ENCODE measurements around the gene NUMB. TPM values are rescaled to one million over a fixed set of nuclear protein-coding genes. Genes with fewer than 3 reads are reported as not detected.
A peak's percentile ranks its signal among the peaks of the same experiment; 100 is the strongest.
"Not testable (repeated sequence)": the region's sequence is repeated elsewhere in the genome, so short reads cannot be mapped to it uniquely, and the experiment has no call there.

Gene NUMB
- total and polyA plus RNA-seq, 4 donors = 28.3 to 48.0 (median 32.2) TPM

DNA sequence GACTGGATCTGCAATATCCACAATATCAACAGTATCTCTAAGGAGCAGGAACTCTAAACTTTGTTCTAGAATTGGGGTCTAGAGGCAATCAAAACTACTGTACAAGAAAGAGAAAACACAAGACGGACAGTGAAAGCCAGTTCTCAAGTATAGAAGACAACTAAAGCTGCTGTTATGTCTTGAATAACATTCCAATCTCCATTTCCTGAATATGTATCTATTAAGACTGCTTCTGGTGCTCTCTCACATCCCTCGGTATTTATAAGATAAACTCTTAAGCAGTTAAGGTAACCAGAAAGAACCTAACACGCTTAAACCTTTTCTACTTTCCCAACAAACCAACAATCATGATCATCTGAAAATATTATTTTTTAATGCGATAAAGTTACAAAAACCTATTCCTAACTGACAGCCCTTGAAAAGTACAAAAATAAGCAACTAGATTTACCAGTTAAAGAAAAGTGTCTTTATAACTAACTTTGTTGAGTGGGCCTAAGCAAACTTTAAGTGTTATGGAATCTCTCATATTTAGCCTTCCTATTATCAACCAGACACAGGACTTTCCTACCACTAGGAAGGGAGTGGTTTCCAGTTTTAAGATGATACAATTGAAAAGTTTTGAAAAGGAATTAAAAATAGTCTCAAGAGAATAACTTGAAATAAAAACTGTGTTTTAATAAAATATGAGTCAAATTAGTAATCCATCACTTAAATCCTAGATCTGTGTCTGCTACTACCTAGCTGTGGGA is 30.7 kb downstream of the NUMB start:
- Histone ChIP-seq H3K36me3 (ENCODE audit: control insufficient read depth, insufficient read depth, low read length) (no peaks in the 10 kb centered on the region), H3K27ac (ENCODE audit: low read depth, low read length) (no peak overlapping the region), H3K4me3 (ENCODE audit: low read depth, low read length) (no peak overlapping the region), H3K9me3 (ENCODE audit: control insufficient read depth, insufficient read depth, low read length) (no peaks in the 10 kb centered on the region), H3K4me1 (ENCODE audit: control insufficient read depth, insufficient read depth, low read length) (no peaks in the 10 kb centered on the region), H3K27me3 (ENCODE audit: control insufficient read depth, insufficient read depth, low read length) (no peaks in the 10 kb centered on the region)
- DNase-seq (ENCODE audit: low read depth in 4 of 6, low spot score in 6 of 6) = no peak
- no CpG with 5 or more reads among the region's 4 CpGs for WGBS (ENCODE audit: insufficient coverage)

- H3K27ac ChIP-seq (ENCODE audit: low read depth, low read length) = no peak overlapping the region
- no peak for DNase-seq (ENCODE audit: low read depth in 4 of 6, low spot score in 6 of 6)
- no peaks in the 10 kb centered on the region for H3K27me3 ChIP-seq (ENCODE audit: control insufficient read depth, insufficient read depth, low read length)
- H3K4me3 ChIP-seq (ENCODE audit: low read depth, low read length) = no peak overlapping the region
- no peaks in the 10 kb centered on the region for H3K4me1 ChIP-seq (ENCODE audit: control insufficient read depth, insufficient read depth, low read length)
- 95% methylated on average over 3 of the region's 5 CpGs for WGBS (ENCODE audit: insufficient coverage)
- H3K9me3 ChIP-seq (ENCODE audit: control insufficient read depth, insufficient read depth, low read length) = no peaks in the 10 kb centered on the region
- H3K36me3 ChIP-seq (ENCODE audit: control insufficient read depth, insufficient read depth, low read length) = no peaks in the 10 kb centered on the region
These were observed 31.5 kb downstream of the NUMB start for GRCh38 chr14:73426877-73427276.

DNA sequence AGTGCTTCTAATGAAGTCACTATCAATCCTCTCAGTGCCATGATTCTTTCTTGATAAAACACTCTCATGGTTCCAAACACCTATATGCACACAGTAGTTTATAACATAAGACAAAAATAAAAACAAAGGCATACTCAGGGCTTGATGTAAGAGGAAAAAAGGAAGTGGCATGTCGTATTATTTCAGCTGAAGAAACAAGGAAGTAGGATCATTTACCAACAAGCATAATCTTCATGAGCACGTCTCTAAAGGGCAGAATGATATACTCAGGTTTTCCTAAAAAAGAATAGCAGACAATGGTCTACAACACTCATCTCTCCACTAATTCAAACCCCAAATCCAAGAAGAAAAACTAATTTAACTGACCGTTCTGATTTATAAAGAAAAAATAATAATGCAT is 33.9 kb downstream of the NUMB start:
- H3K9me3 ChIP-seq (ENCODE audit: control insufficient read depth, insufficient read depth, low read length) = no peaks in the 10 kb centered on the region
- DNase-seq (ENCODE audit: low read depth in 4 of 6, low spot score in 6 of 6) = no peak
- WGBS (ENCODE audit: insufficient coverage) = no CpG with 5 or more reads among the region's 3 CpGs
- no peak overlapping the region for H3K4me3 ChIP-seq (ENCODE audit: low read depth, low read length)
- H3K36me3 ChIP-seq (ENCODE audit: control insufficient read depth, insufficient read depth, low read length) = no peaks in the 10 kb centered on the region
- H3K4me1 ChIP-seq (ENCODE audit: control insufficient read depth, insufficient read depth, low read length) = no peaks in the 10 kb centered on the region
- no peaks in the 10 kb centered on the region for H3K27me3 ChIP-seq (ENCODE audit: control insufficient read depth, insufficient read depth, low read length)
- no peak overlapping the region for H3K27ac ChIP-seq (ENCODE audit: low read depth, low read length)

DNA sequence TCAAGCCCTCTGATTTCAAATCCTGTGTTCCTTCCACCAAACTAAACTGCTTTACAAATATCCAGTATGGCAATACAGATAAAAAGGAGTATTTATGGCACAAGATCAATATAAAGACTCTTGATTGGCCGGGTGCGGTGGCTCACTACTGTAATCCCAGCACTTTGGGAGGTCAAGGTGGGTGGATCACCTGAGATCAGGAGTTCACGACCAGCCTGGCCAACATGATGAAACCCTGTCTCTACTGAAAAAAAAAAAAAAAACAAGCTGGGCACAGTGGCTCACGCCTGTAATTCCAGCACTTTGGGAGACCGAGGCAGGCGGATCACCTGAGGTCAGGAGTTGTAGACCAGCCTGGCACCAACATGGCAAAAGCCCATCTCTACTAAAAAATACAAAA is 35.3 kb downstream of the NUMB start:
- H3K4me3 ChIP-seq (ENCODE audit: low read depth, low read length); H3K4me1 ChIP-seq (ENCODE audit: control insufficient read depth, insufficient read depth, low read length); H3K9me3 ChIP-seq (ENCODE audit: control insufficient read depth, insufficient read depth, low read length); H3K36me3 ChIP-seq (ENCODE audit: control insufficient read depth, insufficient read depth, low read length); DNase-seq (ENCODE audit: low read depth in 4 of 6, low spot score in 6 of 6); H3K27ac ChIP-seq (ENCODE audit: low read depth, low read length); H3K27me3 ChIP-seq (ENCODE audit: control insufficient read depth, insufficient read depth, low read length): not testable (repeated sequence)
- WGBS (ENCODE audit: insufficient coverage) = 100% methylated on average over 6 of the region's 6 CpGs

- Histone ChIP-seq H3K36me3 (ENCODE audit: control insufficient read depth, insufficient read depth, low read length) (no peaks in the 10 kb centered on the region), H3K4me3 (ENCODE audit: low read depth, low read length) (no peak overlapping the region), H3K4me1 (ENCODE audit: control insufficient read depth, insufficient read depth, low read length) (no peaks in the 10 kb centered on the region), H3K27me3 (ENCODE audit: control insufficient read depth, insufficient read depth, low read length) (no peaks in the 10 kb centered on the region), H3K27ac (ENCODE audit: low read depth, low read length) (no peak overlapping the region), H3K9me3 (ENCODE audit: control insufficient read depth, insufficient read depth, low read length) (no peaks in the 10 kb centered on the region)
- DNase-seq (ENCODE audit: low read depth in 4 of 6, low spot score in 6 of 6) = no peak
- WGBS (ENCODE audit: insufficient coverage) = 60% methylated on average over 1 of the region's 4 CpGs
These were observed 35.8 kb downstream of the NUMB start for GRCh38 chr14:73422515-73422914.

GRCh38 chr14:73418227-73418626 is 40.1 kb downstream of the NUMB start:
- WGBS (ENCODE audit: insufficient coverage) = 100% methylated on average over 1 of the region's 3 CpGs
- no peak for DNase-seq (ENCODE audit: low read depth in 4 of 6, low spot score in 6 of 6)
- Histone ChIP-seq H3K27me3 (ENCODE audit: control insufficient read depth, insufficient read depth, low read length) (no peaks in the 10 kb centered on the region), H3K4me3 (ENCODE audit: low read depth, low read length) (no peak overlapping the region), H3K36me3 (ENCODE audit: control insufficient read depth, insufficient read depth, low read length) (no peaks in the 10 kb centered on the region), H3K9me3 (ENCODE audit: control insufficient read depth, insufficient read depth, low read length) (no peaks in the 10 kb centered on the region), H3K4me1 (ENCODE audit: control insufficient read depth, insufficient read depth, low read length) (no peaks in the 10 kb centered on the region), H3K27ac (ENCODE audit: low read depth, low read length) (no peak overlapping the region)

GRCh38 chr14:73406248-73406647 is 52.1 kb downstream of the NUMB start:
- H3K4me3 ChIP-seq (ENCODE audit: low read depth, low read length); H3K36me3 ChIP-seq (ENCODE audit: control insufficient read depth, insufficient read depth, low read length); H3K4me1 ChIP-seq (ENCODE audit: control insufficient read depth, insufficient read depth, low read length); H3K27ac ChIP-seq (ENCODE audit: low read depth, low read length); H3K9me3 ChIP-seq (ENCODE audit: control insufficient read depth, insufficient read depth, low read length); DNase-seq (ENCODE audit: low read depth in 4 of 6, low spot score in 6 of 6); H3K27me3 ChIP-seq (ENCODE audit: control insufficient read depth, insufficient read depth, low read length): not testable (repeated sequence)
- WGBS (ENCODE audit: insufficient coverage) = no CpG with 5 or more reads among the region's 3 CpGs

DNA sequence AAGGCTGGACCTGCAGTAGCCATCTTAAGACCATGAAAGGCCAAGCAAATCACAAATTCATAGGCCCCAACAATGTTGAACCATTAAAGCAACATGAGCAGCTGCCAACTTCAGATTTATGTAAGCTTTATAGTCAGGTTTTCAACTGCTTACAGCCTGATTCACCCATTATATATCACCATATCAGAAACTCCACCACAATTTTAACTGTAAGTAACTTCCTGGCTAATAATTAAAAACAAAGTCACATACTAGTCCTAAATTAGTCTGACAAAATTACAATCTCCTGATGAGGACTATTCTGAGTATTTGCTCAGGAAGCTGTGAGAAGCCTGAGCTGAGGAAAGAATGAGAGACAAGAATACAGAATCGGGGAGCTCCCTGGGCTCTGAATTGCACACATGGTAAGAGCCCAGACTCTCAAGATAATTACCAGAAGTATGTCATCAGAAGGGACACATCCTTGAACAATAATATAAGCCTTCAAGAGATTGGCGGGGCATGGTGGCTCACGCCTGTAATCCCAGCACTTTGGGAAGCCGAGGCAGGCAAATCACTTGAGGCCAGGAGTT is 55.1 kb downstream of the NUMB start:
- Histone ChIP-seq H3K27me3 (ENCODE audit: control insufficient read depth, insufficient read depth, low read length) (no peaks in the 10 kb centered on the region), H3K36me3 (ENCODE audit: control insufficient read depth, insufficient read depth, low read length) (no peaks in the 10 kb centered on the region), H3K27ac (ENCODE audit: low read depth, low read length) (no peak overlapping the region), H3K9me3 (ENCODE audit: control insufficient read depth, insufficient read depth, low read length) (no peaks in the 10 kb centered on the region), H3K4me1 (ENCODE audit: control insufficient read depth, insufficient read depth, low read length) (no peaks in the 10 kb centered on the region), H3K4me3 (ENCODE audit: low read depth, low read length) (no peak overlapping the region)
- 60% methylated on average over 1 of the region's 4 CpGs for WGBS (ENCODE audit: insufficient coverage)
- DNase-seq (ENCODE audit: low read depth in 4 of 6, low spot score in 6 of 6) = no peak

GRCh38 chr14:73402579-73402978 is 55.8 kb downstream of the NUMB start:
- H3K27ac ChIP-seq (ENCODE audit: low read depth, low read length) = no peak overlapping the region
- no peak overlapping the region for H3K4me3 ChIP-seq (ENCODE audit: low read depth, low read length)
- DNase-seq (ENCODE audit: low read depth in 4 of 6, low spot score in 6 of 6) = no peak
- H3K27me3 ChIP-seq (ENCODE audit: control insufficient read depth, insufficient read depth, low read length) = no peaks in the 10 kb centered on the region
- H3K4me1 ChIP-seq (ENCODE audit: control insufficient read depth, insufficient read depth, low read length) = no peaks in the 10 kb centered on the region
- WGBS (ENCODE audit: insufficient coverage) = no CpG with 5 or more reads among the region's 2 CpGs
- no peaks in the 10 kb centered on the region for H3K36me3 ChIP-seq (ENCODE audit: control insufficient read depth, insufficient read depth, low read length)
- H3K9me3 ChIP-seq (ENCODE audit: control insufficient read depth, insufficient read depth, low read length) = no peaks in the 10 kb centered on the region

GRCh38 chr14:73397810-73398209 is 60.5 kb downstream of the NUMB start:
- WGBS (ENCODE audit: insufficient coverage) = 34% methylated on average over 2 of the region's 3 CpGs
- DNase-seq (ENCODE audit: low read depth in 4 of 6, low spot score in 6 of 6) = peak in 3 of 6 donors; percentile 4 to 16 (median 6)
- H3K4me3 ChIP-seq (ENCODE audit: low read depth, low read length) = no peak overlapping the region
- no peaks in the 10 kb centered on the region for H3K36me3 ChIP-seq (ENCODE audit: control insufficient read depth, insufficient read depth, low read length)
- H3K4me1 ChIP-seq (ENCODE audit: control insufficient read depth, insufficient read depth, low read length) = no peaks in the 10 kb centered on the region
- H3K9me3 ChIP-seq (ENCODE audit: control insufficient read depth, insufficient read depth, low read length) = no peaks in the 10 kb centered on the region
- H3K27me3 ChIP-seq (ENCODE audit: control insufficient read depth, insufficient read depth, low read length) = no peaks in the 10 kb centered on the region
- H3K27ac ChIP-seq (ENCODE audit: low read depth, low read length) = no peak overlapping the region
